GM13976 (cell line): ENCODE measurements around the gene CDC14A.

Experiments
- DNase-seq: peaks from one replicate; pipeline ENCODE4 v3.0.0; 2012; ENCODE audit warnings: low spot score
- in situ Hi-C: fragments of 300-500 bp; cut with MboI; formaldehyde crosslinking; loops from one replicate; pipeline ENCODE4 v1.12.0; 2022; ENCODE audit warnings: low sequenced_read_pairs, mixed read lengths, inconsistent platforms; ENCODE audit not compliant: unreplicated experiment
- TF ChIP-seq, protein P1 (sequence below): IDR thresholded peaks from 2 replicates; pipeline ENCODE4 v1.5.1; 2012; ENCODE audit warnings: borderline replicate concordance, mild to moderate bottlenecking; ENCODE audit not compliant: insufficient read depth; ENCODE audit errors: extremely low read depth, missing control alignments, control extremely low read depth

The CDC14A gene

DNA sequence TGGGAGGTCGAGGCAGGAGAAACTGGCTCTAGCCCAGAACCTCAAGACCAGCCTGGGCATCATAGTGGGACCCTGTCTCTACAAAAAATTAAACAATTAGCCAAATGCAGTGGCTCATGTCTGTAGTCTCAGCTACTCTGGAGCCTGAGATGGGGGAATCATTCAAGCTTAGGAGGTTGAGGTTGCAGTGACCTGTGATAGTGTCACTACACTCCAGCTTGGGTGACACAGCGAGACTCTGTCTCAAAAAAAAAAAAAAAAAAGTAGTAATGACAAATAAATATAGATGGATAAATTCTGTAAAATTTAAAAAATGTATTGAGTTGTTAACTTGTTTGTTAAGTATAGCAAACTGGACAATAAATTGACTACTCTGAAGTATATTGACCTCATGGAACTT is 5.9 kb upstream of the CDC14A start:
- in situ Hi-C loops = no loop called here
- TF ChIP-seq, protein P1, sequence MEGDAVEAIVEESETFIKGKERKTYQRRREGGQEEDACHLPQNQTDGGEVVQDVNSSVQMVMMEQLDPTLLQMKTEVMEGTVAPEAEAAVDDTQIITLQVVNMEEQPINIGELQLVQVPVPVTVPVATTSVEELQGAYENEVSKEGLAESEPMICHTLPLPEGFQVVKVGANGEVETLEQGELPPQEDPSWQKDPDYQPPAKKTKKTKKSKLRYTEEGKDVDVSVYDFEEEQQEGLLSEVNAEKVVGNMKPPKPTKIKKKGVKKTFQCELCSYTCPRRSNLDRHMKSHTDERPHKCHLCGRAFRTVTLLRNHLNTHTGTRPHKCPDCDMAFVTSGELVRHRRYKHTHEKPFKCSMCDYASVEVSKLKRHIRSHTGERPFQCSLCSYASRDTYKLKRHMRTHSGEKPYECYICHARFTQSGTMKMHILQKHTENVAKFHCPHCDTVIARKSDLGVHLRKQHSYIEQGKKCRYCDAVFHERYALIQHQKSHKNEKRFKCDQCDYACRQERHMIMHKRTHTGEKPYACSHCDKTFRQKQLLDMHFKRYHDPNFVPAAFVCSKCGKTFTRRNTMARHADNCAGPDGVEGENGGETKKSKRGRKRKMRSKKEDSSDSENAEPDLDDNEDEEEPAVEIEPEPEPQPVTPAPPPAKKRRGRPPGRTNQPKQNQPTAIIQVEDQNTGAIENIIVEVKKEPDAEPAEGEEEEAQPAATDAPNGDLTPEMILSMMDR = no peak

GRCh38 chr1:100347009-100347966 is 5.0 kb upstream of the CDC14A start:
- in situ Hi-C loops = no loop called here
- DNase-seq = no peak
- TF ChIP-seq, protein P1 = no peak

More for the DNA sequence above, 5.9 kb upstream of the CDC14A start:
- DNase-seq = no peak

- TF ChIP-seq, protein P1 = no peak
- in situ Hi-C loops = no loop called here
- no peak for DNase-seq
Measured at GRCh38 chr1:100348549-100349144, 3.7 kb upstream of the CDC14A start.

DNA sequence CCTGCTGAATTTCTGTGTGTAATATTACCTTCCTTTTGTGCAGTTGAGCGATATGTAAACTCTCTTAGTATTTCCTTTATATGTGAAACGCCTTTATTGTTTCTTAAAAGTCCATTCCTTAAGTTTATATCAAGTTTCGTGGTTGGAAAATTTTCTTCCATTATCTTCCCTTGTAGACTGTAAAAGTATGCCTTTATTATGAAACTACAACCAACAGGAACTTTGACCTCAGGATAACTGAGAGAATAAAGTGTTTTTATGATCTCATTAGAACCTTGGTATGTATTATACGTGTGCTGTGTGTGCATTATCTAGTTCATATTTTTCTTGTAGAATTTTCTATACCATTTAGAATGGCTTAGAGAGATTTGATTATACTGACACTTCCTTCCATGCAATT is 3.1 kb upstream of the CDC14A start:
- TF ChIP-seq, protein P1 = no peak
- DNase-seq = no peak
- in situ Hi-C loops = no loop called here

- TF ChIP-seq, protein P1 = no peak
- in situ Hi-C loops = no loop called here
- no peak for DNase-seq
Measured at GRCh38 chr1:100350787-100351094, 1.6 kb upstream of the CDC14A start.

DNA sequence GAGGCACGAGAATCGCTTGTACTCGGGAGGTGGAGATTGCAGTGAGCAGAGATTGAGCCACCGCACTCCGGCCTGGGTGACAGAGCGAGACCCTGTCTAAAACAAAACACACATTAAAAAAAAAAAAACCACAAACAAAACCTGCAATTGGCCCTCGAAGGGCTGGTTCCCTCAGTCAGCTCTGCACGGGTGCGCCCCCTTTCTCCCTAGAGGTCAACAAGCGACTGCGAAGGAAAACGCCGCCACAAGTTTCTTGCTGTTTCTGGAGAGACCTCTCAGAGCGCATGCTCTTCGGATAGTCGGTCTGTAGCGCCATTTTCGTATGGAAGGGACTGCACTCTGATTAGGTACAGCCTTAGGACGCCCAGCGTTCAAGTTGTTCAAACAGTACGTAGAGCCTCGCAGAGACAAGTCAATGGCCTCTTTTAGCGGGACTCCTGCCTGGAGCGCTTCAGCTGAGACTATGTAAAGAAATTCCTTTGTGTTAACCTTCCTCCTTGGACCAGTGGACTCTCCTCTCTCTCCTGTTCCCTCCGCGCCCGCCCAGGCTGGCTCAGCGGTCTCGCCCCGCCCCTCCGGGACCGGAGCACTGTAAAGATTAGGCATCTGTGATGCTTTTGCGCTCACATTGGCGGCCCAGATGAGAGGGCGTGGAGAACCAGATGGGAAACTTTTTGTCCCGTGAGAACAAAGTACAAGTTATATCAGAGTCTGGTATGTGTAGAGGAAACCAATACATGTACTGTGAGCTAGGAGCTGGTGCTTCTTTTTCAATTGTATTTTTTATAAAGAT is 1.0 kb upstream of the CDC14A start:
- in situ Hi-C loops = no loop called here
- DNase-seq = peak; percentile 83

More for the DNA sequence above, 1.0 kb upstream of the CDC14A start:
- TF ChIP-seq, protein P1 = peak; percentile 22
